ENCODE measurements around the gene PCED1B.
A peak's percentile ranks its signal among the peaks of the same experiment; 100 is the strongest.
"Not testable (repeated sequence)": the region's sequence is repeated elsewhere in the genome, so short reads cannot be mapped to it uniquely, and the experiment has no call there.

PCED1B gene

DNA sequence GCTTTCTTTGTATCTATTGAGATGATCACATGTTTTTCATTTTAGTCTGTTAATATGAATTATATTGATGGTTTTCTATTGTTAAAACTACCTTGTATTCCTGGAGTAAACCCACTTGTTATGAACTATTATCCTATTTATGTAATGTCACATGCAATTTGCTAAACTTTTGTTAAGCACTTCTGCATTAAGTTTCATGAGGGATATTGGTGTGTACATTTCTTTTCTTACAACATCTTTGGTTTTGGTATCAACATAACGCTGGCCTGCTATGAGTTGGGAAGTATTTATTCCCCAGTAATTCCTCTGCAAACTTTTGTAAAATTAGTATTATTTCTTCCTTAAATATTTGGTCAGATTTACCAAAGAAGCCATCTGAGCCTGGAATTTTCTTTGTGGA, 46.8 kb downstream of the PCED1B start:
- no peak for DNase-seq

DNA sequence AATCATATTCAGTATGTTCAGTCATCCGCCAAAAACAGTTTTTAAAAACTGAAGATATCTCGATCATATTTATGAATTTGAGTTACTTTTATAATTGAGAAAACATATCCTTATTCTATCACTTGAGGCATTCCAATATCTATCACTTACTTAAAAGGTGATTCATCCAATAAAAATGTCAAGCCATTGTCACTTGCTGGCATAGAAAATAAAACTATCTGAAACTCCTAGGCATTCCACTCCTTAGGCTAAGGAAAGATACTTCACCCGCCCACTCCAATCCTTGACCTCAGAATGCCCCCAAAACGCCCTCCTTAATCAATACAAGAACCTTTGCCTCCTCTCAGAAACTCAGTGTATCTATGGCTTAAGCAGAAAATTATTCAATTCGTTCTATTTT, 51.6 kb downstream of the PCED1B start:
- no peak for DNase-seq

DNA sequence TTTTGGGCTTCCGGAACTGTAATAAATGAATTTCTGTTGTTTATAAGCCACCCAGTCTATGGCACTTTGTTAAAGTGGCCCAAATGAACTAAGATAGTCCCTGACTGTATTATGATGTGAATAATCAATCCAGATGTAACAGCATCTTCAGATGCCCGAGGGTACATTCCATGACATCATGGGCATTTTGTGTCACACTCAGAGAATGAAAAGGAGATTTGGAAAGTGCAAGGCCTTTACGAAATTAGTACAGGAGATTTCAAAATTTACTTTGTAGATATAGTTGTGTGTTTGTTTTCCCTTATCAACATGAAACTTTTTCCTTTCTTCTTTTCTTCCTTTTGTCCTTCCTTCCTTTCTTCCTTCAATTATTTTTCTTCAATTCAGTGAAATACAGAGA, 54.6 kb downstream of the PCED1B start:
- peak; percentile 18 for DNase-seq

DNA sequence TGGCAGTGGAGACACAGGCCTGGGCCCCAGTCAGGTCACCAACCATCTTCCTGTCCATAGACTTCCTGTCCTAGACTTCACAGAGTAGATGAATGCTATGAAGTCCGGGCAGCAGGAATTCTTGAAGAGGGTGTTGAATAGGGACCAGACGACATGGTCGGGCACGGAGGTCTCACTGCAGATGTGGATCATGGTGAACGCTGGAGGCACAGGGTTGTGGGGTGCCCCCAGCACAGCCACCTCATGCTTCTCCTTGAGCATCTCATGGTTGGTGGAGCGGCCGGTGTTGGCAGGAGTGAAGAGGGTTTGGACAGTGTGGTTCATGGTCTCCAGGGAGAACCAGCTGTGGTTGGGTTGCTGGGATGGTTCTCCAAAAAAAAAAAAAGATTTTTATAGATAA, 56.2 kb downstream of the PCED1B start:
- DNase-seq, result no peak

DNA sequence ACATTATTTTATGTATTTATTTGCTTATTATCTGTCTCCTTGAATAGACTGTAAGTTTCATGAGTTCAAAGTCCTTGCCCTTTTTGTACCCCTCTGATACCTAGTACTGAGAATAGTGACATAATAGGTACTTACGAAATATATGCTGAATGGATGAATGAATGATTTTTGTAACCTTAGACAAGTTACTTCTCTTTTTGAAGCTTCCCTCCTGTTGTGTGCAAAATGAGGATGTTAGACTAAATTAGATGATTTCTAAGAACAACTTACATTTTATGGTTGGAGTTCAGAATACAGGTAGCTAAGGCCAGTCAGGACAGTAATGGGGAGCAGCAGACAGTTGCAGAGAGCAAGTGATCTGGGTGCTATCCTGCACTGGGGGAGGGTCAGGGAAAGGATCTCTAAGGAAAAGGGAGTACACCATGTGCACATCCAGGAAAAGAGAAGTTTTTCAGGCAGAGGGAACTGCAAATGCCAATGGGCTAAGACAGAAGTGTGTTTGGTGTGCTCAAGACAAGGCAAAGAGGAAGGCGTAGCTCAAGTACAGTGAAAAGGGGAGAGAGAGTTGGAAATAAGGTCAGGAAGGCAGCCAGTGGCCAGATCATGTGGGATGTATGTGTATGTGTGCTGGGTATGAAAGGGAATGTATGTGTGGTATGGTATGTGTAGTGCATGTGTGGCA, 59.7 kb downstream of the PCED1B start:
- no peak for DNase-seq

DNA sequence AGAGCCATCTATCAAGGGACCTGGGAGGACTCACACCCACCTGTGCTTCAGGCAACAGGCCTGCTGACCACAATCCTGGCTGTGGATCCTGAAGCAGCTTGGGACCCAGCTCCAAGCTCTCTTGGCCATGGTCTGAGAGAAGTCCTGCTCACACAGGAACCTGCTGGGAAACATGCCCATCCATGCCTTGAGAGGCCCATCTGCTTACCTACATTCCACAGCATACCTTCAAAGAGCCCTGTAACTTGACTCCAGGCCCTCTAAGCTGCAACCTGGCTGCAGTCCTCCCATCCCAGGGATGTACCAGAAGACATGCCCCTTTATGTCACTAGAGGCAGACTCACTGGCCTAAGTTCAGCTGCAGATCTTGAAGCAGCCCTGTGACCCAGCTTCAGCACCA, 62.0 kb downstream of the PCED1B start:
- no peak for DNase-seq

DNA sequence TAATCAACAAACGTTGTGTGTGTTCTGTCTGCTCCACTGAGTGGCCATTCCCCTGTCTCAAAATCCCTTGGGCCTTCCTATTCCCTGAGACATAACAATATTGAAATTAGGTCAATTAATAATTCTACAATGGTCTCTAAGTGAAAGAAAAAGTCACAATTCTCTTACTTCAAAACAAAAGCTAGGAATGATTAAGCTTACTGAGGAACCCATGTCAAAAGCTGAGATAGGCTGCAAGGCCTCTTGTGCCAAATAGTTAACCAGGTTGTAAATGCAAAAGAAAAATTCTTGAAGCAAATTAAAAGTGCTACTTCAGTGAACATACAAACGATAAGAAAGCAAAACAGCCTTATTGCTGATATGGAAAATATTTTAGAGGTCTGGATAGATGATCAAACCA, 65.3 kb downstream of the PCED1B start:
- no peak for DNase-seq

DNA sequence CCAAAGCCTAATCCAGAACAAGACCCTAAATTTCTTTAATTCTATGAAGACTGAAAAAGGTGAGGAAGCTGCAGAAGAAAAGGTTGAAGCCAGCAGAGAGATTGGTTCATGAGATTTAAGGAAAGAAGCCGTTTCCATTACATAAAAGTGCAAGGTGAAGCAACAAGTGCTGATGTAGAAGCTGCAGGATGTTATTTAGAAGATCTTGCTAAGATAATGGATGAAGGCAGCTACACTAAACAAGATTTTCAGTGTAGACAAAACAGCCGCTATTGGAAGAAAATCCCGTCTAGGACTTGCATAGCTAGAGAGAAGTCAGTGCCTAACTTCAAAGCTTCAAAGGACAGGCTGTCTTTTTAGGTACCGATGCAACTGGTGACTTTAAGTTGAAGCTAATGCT, 65.8 kb downstream of the PCED1B start:
- no peak for DNase-seq

DNA sequence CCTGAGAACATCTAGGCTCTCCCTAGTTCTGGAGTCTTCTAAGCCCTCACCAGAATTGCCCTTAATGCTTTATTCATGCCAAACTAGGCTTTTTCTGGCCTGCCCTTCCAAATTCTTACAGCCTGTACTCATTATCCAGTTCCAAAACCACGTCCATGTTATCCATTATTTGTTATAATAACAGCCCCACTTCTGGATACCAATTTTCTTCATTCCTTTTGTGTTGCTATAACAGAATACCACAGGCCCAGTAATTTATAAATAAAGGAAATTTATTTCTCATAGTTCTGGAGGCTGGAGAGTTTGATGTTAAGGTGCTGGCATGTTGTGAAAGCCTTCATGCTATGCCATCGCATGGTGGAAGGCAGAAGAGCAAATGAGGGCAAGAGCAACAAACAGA, 68.3 kb downstream of the PCED1B start:
- no peak for DNase-seq

DNA sequence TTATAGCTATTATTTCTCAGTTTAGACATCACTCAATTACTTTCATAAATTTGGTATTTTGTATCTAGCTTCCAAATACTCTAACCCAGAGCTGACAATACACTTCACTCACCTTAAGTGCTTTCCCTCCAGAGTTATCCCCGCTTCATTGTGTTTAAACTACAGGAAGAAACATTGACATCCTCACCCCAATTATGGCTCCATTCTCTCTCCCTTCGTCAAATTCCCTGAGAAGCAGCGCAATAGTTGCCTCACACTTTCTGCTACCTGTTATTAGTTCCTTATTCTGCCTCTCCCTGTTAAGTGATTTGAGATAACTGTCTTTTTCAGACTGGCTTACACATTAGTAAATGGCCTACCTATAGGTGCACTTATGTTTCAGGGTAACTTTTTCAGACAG, 69.7 kb downstream of the PCED1B start:
- DNase-seq, result no peak

DNA sequence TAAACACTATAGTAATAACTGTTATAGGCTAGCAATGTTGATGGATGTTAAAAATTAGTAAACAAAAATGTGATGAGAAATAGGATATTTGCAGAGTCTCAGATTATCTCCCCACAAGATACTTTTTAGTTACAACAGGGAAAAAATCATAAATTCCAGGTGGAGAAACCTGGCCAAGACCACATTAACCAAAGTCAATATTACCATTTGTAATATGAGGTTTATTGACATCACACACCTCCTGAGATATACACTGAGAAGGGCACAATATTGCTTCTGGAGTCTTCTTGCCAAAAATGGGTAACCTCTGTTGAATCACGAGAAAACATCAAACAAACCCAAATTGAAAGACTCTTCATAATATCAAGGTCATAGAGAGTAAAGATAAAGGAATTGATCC, 72.7 kb downstream of the PCED1B start:
- DNase-seq, result no peak

DNA sequence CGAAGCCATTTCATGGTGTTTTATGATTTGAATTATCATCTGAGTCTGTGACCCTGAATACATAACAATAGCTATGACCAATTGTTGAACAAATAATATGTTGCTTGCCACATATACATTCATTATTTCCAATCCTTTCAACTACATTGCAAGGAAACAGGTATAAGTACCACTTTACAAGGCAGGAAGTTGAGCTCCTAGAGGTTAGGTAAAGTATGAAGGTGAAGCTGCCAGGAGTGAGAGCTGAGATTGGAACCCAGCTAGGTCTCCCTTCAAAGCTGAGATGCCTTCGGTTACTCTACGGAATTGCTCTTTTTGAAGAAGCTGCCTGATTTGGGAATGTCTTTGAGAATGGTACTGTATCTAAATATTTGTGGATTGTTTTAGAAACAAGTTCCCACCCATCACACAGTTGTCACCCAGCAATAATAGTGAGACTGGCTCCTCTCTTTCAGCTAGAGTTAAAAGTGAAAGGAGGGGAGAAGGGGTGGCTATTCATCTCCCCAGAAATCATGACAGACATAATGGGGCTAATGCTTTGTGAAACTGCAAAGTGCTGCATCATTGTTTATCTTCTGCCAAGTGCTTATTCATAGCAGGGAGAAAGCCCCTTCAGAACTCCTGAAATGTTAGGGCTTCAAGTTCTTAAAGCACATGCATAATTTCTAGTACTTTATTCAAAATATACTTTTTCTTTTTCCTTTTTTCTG, 76.2 kb downstream of the PCED1B start:
- DNase-seq, result no peak

DNA sequence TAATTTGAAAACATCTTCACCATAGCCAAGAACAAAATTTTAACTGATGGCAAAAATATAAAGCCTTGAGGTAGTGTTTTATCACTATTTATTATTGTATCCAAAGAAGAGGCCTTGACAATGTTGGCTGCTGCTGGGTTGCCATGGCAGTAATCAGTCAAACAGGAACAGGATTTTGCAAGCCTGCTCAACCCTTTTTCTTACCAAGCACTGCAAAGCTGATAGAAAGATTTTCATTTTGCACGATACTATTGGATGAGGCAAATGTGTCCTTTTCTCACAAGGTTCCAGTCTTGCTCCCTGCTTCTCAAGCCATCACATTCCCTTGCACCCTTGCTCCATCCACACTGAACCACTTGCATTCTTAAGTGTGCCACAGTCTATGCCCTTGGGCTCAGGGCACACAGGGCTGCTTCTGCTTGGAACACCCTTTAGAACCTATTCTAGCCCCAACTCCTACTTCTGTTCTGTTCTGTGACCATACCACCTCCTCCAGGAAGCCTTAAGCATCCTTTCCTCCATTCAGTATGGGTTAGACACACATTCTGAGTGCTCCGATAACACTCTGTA, 76.8 kb downstream of the PCED1B start:
- no peak for DNase-seq

DNA sequence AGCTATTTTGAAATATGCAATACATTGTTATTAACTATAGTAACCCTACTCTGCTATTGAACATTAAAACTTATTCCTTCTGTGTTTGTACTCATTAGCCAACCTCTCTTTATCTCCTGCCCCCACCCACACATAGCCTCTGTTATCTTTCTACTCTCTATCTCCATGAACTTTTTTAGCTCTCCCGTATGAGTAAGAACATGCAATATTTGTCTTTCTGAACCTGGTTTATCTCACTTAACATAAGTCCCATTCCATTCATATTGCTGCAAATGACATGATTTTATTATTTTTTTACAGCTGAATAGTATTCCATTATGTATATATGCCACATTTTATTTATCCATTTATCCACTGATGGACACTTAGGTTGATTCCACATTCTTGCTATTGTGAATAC, 79.4 kb downstream of the PCED1B start:
- no peak for DNase-seq

DNA sequence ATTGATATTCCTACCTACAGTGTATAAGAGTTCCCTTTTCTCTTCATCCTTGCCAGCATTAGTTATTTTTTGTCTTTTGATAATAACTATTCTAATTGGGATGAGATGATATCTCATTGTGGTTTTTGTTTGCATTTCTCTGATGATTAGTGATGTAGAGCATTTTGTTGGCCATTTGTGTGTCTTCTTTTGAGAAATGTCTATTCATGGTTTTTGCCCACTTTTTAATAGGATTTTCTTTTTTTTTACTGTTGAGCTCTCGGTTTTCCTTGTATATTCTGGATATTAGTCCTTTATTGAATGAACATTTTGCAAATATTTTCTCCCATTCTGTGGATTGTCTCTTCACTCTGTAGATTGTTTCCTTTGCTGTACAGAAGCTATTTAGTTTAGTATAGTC, 79.9 kb downstream of the PCED1B start:
- DNase-seq, result no peak

DNA sequence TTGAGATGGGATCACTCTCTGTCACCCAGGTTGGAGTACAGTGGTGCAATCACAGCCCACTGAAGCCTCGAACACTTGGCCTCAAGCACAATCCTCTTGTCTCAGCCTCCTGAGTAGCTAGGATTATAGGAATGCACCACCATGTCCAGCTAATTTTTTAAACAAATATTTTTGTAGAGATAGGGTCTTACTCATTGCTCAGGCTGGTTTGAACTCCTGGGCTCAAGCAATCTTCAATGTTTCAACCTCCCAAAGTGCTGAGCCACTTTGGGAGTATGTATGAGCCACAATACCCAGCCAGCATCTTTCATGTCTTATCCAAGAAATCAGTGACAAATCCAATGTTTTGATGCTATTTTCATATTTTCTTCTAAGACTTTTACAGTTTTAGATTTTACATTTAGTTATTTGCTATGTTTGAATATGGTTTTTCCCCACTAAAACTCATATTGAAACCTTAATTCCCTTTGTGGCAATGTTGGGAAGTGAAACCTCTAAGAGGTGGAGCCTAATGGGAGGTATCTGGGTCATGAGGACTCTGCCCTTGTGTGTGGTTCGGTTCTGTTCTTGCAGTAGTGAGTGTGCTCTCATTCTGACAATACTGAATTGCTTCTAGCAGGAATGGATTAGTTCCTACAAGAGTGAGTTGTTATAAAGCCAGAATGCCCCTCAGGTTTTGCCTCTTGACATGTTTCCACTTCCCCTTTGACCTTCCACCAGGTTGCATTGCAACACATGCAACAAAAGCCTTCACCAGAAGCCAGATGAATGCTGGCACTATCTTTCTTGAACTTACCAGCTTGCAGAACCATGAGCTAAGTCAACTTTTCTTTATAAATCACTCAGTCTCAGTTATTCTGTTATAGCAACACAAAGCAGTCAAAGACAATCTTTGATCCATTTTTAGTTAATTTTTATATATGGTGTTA, 81.2 kb downstream of the PCED1B start:
- no peak for DNase-seq

DNA sequence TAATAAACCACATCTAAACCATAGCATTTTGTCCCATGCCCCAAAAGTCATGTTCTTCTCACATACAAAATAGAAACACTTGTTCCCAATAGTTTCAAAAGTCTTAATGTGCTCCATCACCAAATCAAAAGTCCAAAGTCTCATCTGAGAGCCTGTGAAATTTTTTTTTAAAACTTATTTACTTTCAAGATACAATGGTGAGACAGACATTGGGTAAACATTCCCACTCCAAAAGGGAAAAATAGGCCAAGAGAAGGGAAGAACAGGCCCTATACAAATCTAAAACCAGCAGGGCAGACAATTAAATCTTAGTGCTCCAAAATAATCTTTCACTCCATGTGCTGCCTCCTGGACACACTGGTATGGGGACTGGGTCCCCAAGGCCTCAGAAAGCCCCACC, 84.7 kb downstream of the PCED1B start:
- no peak for DNase-seq

DNA sequence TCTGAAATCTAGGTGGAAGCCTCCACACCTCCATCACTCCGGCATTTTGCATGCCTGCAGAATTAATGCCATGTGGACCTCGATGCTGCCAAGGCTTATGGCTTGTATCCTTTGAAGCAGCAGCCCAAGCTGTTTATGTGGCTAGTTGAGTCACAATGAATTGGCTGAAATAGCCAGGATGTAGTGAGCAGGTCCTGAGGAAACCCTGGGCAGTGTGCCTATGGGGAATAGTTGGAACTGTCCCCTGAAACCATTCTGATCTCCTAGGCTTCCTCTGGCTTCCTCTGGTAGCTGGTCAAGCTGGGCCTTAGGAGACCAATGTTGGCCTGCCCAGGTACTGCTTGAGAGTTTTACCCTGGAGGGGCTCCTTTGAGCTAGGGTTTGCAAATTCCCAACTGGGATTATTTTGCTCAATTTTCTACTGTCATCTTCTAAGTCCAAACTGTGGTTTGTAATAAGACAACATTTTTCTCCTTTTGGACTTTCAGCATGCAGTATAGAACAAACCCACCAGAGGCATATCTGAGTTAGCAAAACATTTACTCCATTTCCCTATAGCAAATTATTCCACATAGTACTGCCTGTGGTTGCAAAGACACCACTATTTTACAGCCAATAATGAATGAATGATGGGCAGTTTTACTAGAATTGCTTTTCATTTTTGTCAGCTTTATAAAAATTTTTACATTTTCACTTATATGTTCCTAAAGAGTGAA, 85.5 kb downstream of the PCED1B start:
- no peak for DNase-seq

DNA sequence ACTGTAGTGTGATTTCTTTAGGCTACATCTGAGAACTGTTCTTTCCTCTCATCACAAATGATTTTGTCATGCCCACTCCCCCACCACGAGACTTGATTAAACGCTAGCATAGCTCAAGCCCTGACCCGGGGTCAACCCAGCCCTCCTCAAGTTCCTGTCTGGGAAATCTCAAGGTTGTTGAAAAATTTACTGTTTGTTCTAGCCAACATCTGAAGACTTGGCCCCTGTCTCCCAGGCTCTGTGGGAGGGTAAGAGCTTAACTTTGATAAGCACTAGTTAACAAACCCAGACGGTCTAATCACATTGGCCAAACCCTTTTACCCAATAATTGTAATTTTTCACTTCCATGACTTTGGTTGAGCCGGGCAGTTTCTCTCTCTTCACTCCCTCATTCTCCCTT, 86.5 kb downstream of the PCED1B start:
- no peak for DNase-seq

DNA sequence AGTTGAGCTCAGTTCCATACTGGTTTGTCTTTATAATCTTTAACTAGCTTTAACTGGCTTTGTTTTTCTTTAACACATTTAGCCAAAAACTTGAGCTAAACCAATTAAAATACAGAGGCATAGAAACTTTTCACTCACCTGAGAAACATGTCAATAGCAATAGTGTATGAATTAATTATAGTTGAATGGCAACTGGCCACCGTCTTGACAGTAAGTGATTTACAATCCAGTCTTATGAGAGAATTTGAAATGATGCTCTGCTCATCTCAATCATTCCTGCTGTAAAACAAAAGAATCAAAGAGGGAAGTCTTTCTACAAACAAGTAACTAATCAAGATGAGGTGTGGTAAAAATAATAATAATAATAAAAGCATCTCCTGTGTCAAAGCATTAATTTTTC, 86.9 kb downstream of the PCED1B start:
- DNase-seq, result no peak

DNA sequence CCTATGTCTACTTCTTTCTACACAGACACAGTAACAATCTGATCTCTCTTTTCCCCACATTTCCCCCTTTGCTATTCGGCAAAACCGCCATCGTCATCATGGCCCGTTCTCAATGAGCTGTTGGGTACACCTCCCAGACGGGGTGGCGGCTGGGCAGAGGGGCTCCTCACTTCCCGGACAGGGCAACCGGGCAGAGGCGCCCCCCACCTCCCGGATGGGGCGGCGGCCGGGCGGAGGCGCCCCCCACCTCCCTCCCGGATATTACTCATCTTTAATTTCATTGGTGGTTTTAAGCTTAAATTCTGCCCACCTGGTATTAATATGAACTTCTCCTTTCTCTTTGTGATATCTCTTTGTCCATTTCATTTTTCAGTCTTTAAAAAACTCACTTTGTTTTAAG, 90.9 kb downstream of the PCED1B start:
- not testable (repeated sequence) for DNase-seq

DNA sequence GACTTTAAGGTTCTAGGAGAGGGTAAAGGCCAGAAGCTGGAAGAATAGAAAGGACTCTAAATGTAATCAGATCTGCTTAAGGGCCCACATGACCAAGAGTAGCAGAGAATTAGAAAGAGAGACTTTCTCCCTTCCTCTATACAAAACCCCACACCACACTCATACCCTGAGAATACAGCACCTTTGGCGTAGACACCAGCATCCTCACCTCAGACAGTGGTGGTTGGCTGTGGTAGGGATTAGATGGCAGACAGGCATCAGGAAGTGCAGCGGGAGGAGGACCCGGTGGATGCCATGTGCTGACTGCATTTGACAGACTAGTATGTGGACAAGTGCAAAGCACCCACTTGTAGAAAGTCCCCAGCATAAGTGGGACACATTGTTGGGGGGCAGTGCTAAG, 98.6 kb downstream of the PCED1B start:
- no peak for DNase-seq
